SK-N-SH treated with all-trans-retinoic acid at 6 μM for 48 hours (cell line): ENCODE measurements around the gene GTF2IRD1.

ENCODE experiments used
- OSR1 ChIP-seq: fragments of 250-450 bp; sonication (Bioruptor Pico); IDR thresholded peaks from 2 replicates; pipeline ENCODE4 v1.8.0; 2022; ENCODE audit warnings: moderate library complexity, mild to moderate bottlenecking, inconsistent platforms
- PPARA ChIP-seq: fragments of 250-450 bp; sonication (Bioruptor Pico); IDR thresholded peaks from 2 replicates; pipeline ENCODE4 v1.5.0; 2020; ENCODE audit warnings: mild to moderate bottlenecking, borderline replicate concordance
- RARB ChIP-seq: fragments of 250-450 bp; sonication (Bioruptor Pico); IDR thresholded peaks from 2 replicates; pipeline ENCODE4 v1.8.0; 2021; ENCODE audit warnings: mild to moderate bottlenecking, moderate library complexity
- SNAI2 ChIP-seq: fragments of 250-450 bp; sonication (Bioruptor Pico); IDR thresholded peaks from 2 replicates; pipeline ENCODE4 v1.5.0; 2020; ENCODE audit warnings: mild to moderate bottlenecking, moderate library complexity
- TOX ChIP-seq: fragments of 250-450 bp; sonication (Bioruptor Pico); IDR thresholded peaks from 2 replicates; pipeline ENCODE4 v1.8.0; 2021; ENCODE audit warnings: mild to moderate bottlenecking, moderate library complexity, borderline replicate concordance
- ZFP3 ChIP-seq: fragments of 250-450 bp; sonication (Bioruptor Pico); IDR thresholded peaks from 2 replicates; pipeline ENCODE4 v1.5.0; 2020; ENCODE audit warnings: mild to moderate bottlenecking, moderate library complexity
- TF ChIP-seq, protein P1 (sequence below): fragments of 250-450 bp; sonication (Bioruptor Pico); IDR thresholded peaks from 2 replicates; pipeline ENCODE4 v1.8.0; 2020; ENCODE audit warnings: mild to moderate bottlenecking, moderate library complexity, borderline replicate concordance
- TF ChIP-seq, protein P2 (sequence below): fragments of 250-450 bp; sonication (Bioruptor Pico); IDR thresholded peaks from 2 replicates; pipeline ENCODE4 v1.5.1; 2020; ENCODE audit warnings: low read depth, mild to moderate bottlenecking, moderate library complexity

DNA sequence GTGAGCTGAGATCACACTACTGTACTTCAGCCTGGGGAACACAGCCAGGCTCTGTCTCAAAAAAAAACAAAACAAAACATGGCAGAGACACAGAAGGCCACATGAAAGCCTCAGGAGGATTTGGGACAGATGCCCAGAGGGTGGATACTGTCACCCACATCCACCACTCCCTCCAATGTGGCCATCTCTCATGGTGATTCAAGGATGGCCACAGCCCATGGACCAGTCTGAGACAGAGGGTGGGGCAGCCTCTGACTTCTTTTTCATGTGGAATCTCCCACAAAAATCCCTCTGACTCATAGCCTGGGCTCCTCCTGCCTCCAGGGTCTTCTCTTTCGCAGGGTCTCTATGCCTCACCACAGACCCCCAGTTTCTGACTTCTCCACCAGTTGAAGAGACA is 144.9 kb downstream of the GTF2IRD1 start:
- TF ChIP-seq ZFP3 (CRISPR knock-in tag), result no peak
- TF ChIP-seq, protein P1, sequence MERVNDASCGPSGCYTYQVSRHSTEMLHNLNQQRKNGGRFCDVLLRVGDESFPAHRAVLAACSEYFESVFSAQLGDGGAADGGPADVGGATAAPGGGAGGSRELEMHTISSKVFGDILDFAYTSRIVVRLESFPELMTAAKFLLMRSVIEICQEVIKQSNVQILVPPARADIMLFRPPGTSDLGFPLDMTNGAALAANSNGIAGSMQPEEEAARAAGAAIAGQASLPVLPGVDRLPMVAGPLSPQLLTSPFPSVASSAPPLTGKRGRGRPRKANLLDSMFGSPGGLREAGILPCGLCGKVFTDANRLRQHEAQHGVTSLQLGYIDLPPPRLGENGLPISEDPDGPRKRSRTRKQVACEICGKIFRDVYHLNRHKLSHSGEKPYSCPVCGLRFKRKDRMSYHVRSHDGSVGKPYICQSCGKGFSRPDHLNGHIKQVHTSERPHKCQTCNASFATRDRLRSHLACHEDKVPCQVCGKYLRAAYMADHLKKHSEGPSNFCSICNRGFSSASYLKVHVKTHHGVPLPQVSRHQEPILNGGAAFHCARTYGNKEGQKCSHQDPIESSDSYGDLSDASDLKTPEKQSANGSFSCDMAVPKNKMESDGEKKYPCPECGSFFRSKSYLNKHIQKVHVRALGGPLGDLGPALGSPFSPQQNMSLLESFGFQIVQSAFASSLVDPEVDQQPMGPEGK, result no peak
- TF ChIP-seq, protein P2, sequence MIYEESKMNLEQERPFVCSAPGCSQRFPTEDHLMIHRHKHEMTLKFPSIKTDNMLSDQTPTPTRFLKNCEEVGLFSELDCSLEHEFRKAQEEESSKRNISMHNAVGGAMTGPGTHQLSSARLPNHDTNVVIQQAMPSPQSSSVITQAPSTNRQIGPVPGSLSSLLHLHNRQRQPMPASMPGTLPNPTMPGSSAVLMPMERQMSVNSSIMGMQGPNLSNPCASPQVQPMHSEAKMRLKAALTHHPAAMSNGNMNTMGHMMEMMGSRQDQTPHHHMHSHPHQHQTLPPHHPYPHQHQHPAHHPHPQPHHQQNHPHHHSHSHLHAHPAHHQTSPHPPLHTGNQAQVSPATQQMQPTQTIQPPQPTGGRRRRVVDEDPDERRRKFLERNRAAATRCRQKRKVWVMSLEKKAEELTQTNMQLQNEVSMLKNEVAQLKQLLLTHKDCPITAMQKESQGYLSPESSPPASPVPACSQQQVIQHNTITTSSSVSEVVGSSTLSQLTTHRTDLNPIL (CRISPR knock-in tag), result no peak
- no peak for TF ChIP-seq OSR1 (CRISPR knock-in tag)
- TF ChIP-seq TOX, result no peak
- TF ChIP-seq PPARA (CRISPR knock-in tag), result no peak
- no peak for TF ChIP-seq RARB (CRISPR knock-in tag)
- TF ChIP-seq SNAI2 (CRISPR knock-in tag), result no peak
